ENCODE measurements around the gene ITGA1.

DNA sequence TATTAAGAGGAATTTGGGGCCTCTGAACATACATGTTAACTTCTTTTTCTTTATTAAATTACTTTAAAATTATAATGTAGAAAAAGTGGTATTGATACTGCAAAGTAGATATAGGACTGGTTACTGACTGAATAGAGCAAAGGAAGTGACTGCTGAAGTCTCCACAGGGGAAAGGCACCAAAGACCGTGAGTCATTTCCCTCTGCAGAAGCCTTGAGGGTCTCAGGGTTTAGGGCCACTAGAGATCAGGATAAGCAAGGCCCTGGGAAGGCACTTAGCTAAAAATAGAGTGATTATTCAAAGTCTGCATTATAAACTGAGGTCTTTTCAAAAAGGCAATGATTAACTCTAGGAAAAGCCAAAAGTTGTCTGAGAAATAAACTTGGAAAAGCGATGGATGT is 44.7 kb upstream of the ITGA1 start:
- TF ChIP-seq CTCF (conservative IDR thresholded peaks at IDR 0.05) (no peak), ZFX (IDR thresholded peaks at IDR 0.05) (no peak)
